Measurements from ENCODE around the gene SAMD4A. TPM values are rescaled to one million over a fixed set of nuclear protein-coding genes. Genes with fewer than 3 reads are reported as not detected.

SAMD4A gene
- total and polyA plus RNA-seq, 2 donors = 1.7 to 2.8 TPM

DNA sequence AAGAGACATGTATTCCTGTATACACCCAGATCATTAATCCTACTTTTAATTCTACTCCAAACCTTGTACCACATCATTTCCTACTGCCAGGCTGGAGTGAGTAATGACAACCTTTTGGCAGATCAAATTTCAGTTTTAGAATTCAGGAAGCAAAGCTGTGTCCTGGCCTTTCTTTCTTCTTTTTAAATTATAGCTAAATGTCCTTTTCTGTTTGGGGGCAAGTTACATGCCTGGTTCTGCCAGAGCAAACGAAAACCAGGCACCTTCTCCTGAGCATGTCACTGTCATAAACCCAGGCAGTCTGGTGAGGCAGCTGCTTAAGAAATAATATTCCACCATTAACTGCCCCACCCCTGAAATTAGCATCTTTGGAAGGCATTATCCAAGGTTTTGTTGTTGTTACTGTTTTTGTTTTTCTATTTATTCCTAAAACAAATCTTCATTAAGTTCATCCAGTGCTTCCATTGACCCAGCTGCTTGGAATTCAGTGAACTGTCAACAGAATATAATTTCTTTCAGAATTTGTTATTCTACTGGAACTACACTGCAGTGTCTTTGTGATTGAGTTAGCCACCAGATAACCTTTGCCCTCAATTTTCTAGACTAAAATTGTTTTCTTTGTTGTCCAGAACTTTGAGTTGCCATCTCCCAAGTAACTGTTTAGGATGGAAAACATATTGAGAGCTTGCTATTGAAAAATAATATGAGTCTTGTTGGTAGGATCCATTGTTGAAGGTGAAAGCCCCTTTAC, 33.2 kb downstream of the SAMD4A start:
- H3K4me3 ChIP-seq (ENCODE audit: low read length in 2 of 2) = no peak overlapping the region
- H3K9me3 ChIP-seq (ENCODE audit: control insufficient read depth in 2 of 2, insufficient read depth in 1 of 2, low read length in 1 of 2) = no peaks in the 10 kb centered on the region
- DNase-seq (ENCODE audit: low read depth in 6 of 9, low spot score in 9 of 9) = no peak
- H3K4me1 ChIP-seq (ENCODE audit: control insufficient read depth in 2 of 2, insufficient read depth in 2 of 2, low read length in 2 of 2) = no peaks in the 10 kb centered on the region
- no peaks in the 10 kb centered on the region for H3K36me3 ChIP-seq (ENCODE audit: control insufficient read depth in 2 of 2, insufficient read depth in 2 of 2, low read length in 1 of 2)
- H3K27ac ChIP-seq (ENCODE audit: low read depth in 1 of 2, low read length in 1 of 2) = no peak overlapping the region
- no peaks in the 10 kb centered on the region for H3K27me3 ChIP-seq (ENCODE audit: control insufficient read depth in 2 of 2, insufficient read depth in 1 of 2, low read length in 1 of 2)
- 27% methylated on average over 1 of the region's 1 CpG for WGBS

DNA sequence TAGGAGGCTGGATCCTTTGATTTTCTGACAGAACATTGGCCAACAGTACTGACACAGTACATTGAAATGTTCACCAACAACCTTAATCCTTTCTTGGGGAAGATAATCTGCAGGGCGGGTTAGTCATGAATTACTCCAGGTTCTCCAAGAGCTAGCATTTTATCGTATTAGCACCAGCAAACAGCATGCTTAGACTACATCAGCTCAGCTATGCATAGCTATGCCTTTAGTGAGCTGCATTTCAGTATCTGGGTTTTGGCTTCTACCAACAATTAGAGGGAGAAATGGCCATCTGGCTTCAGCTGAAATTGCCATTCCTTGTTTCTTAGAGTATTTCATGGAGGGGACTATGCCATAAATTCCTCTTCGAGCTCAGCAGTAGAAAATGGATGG, 33.8 kb downstream of the SAMD4A start:
- no peak for DNase-seq (ENCODE audit: low read depth in 6 of 9, low spot score in 9 of 9)
- no peak overlapping the region for H3K27ac ChIP-seq (ENCODE audit: low read depth in 1 of 2, low read length in 1 of 2)
- 97% methylated on average over 3 of the region's 3 CpGs for WGBS
- H3K27me3 ChIP-seq (ENCODE audit: control insufficient read depth in 2 of 2, insufficient read depth in 1 of 2, low read length in 1 of 2) = no peaks in the 10 kb centered on the region
- H3K36me3 ChIP-seq (ENCODE audit: control insufficient read depth in 2 of 2, insufficient read depth in 2 of 2, low read length in 1 of 2) = no peaks in the 10 kb centered on the region
- no peaks in the 10 kb centered on the region for H3K9me3 ChIP-seq (ENCODE audit: control insufficient read depth in 2 of 2, insufficient read depth in 1 of 2, low read length in 1 of 2)
- H3K4me3 ChIP-seq (ENCODE audit: low read length in 2 of 2) = no peak overlapping the region
- no peaks in the 10 kb centered on the region for H3K4me1 ChIP-seq (ENCODE audit: control insufficient read depth in 2 of 2, insufficient read depth in 2 of 2, low read length in 2 of 2)

DNA sequence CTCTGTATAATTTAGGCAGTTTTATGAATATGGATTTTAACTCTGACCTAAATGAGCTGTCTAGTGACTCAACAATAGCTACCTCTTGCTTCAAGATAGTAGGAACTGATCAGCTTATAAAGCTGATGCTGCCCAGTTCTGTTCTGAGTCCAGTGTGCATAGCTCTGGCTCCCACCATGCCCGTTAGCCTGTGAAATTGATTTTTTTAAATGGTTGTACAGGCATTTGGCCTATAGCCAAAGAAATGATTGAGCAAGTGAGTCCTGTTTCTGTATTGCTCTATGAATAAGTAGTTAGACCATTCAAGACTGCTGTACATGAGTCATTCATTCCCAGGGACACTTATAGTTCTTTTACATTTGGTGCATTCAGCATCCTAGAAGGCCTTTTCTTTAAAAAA, 36.4 kb downstream of the SAMD4A start:
- Histone ChIP-seq H3K27ac (ENCODE audit: low read depth in 1 of 2, low read length in 1 of 2) (no peak overlapping the region), H3K4me1 (ENCODE audit: control insufficient read depth in 2 of 2, insufficient read depth in 2 of 2, low read length in 2 of 2) (no peaks in the 10 kb centered on the region), H3K4me3 (ENCODE audit: low read length in 2 of 2) (no peak overlapping the region), H3K36me3 (ENCODE audit: control insufficient read depth in 2 of 2, insufficient read depth in 2 of 2, low read length in 1 of 2) (no peaks in the 10 kb centered on the region), H3K27me3 (ENCODE audit: control insufficient read depth in 2 of 2, insufficient read depth in 1 of 2, low read length in 1 of 2) (no peaks in the 10 kb centered on the region), H3K9me3 (ENCODE audit: control insufficient read depth in 2 of 2, insufficient read depth in 1 of 2, low read length in 1 of 2) (no peaks in the 10 kb centered on the region)
- 100% methylated on average over 1 of the region's 1 CpG for WGBS
- DNase-seq (ENCODE audit: low read depth in 6 of 9, low spot score in 9 of 9) = no peak

GRCh38 chr14:54606178-54606577, 39.2 kb downstream of the SAMD4A start:
- no peaks in the 10 kb centered on the region for H3K27me3 ChIP-seq (ENCODE audit: control insufficient read depth in 2 of 2, insufficient read depth in 1 of 2, low read length in 1 of 2)
- no peaks in the 10 kb centered on the region for H3K9me3 ChIP-seq (ENCODE audit: control insufficient read depth in 2 of 2, insufficient read depth in 1 of 2, low read length in 1 of 2)
- no peak for DNase-seq (ENCODE audit: low read depth in 6 of 9, low spot score in 9 of 9)
- no peaks in the 10 kb centered on the region for H3K4me1 ChIP-seq (ENCODE audit: control insufficient read depth in 2 of 2, insufficient read depth in 2 of 2, low read length in 2 of 2)
- 87% methylated on average over 10 of the region's 10 CpGs for WGBS
- H3K36me3 ChIP-seq (ENCODE audit: control insufficient read depth in 2 of 2, insufficient read depth in 2 of 2, low read length in 1 of 2) = no peaks in the 10 kb centered on the region
- no peak overlapping the region for H3K27ac ChIP-seq (ENCODE audit: low read depth in 1 of 2, low read length in 1 of 2)
- H3K4me3 ChIP-seq (ENCODE audit: low read length in 2 of 2) = no peak overlapping the region

DNA sequence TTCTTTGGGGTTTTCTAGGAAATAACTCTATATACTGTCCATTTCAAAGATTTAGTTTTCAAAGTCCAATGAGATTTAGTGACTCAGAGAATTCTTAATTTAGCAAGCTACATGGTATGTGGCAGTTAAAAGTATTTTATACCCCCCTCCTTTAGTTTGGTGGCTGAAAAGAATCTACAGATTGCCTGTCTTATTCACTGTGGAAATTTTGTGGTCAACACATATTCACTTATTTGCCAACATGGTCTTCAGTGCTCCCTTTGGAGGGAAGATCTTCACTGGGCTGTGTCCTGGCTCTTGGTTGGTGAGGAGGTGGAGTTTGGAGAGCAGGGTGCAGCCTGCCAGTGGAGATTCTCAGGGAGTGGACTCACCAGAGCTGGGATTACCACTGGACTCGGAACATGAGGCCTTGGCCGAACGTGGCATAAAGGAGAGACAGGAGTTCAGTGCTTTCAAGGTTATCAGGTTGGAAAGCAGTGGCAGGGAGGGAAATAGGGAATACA, 39.8 kb downstream of the SAMD4A start:
- no peaks in the 10 kb centered on the region for H3K36me3 ChIP-seq (ENCODE audit: control insufficient read depth in 2 of 2, insufficient read depth in 2 of 2, low read length in 1 of 2)
- 97% methylated on average over 3 of the region's 3 CpGs for WGBS
- no peaks in the 10 kb centered on the region for H3K4me1 ChIP-seq (ENCODE audit: control insufficient read depth in 2 of 2, insufficient read depth in 2 of 2, low read length in 2 of 2)
- H3K4me3 ChIP-seq (ENCODE audit: low read length in 2 of 2) = no peak overlapping the region
- no peaks in the 10 kb centered on the region for H3K9me3 ChIP-seq (ENCODE audit: control insufficient read depth in 2 of 2, insufficient read depth in 1 of 2, low read length in 1 of 2)
- no peaks in the 10 kb centered on the region for H3K27me3 ChIP-seq (ENCODE audit: control insufficient read depth in 2 of 2, insufficient read depth in 1 of 2, low read length in 1 of 2)
- DNase-seq (ENCODE audit: low read depth in 6 of 9, low spot score in 9 of 9) = no peak
- no peak overlapping the region for H3K27ac ChIP-seq (ENCODE audit: low read depth in 1 of 2, low read length in 1 of 2)

DNA sequence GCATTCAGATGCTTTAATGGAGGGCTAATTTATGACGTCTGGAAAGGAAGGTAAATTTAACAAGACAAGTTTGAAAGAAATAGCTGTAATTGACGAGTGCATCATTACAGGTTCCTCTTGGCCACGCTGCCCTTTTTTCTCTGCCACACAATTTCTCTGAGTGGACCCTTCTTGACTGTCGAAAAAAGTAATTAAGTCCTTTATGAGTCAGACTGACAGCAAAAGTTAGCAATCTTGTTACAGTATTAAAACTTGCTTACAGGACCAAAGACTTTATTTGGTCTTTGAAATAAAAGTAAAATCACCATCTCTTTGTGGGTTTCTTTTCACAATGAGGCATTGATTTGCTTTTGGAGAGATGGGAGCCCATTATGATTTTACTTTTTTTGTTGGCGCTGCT, 42.6 kb downstream of the SAMD4A start:
- WGBS = 79% methylated on average over 5 of the region's 5 CpGs
- no peak for DNase-seq (ENCODE audit: low read depth in 6 of 9, low spot score in 9 of 9)
- Histone ChIP-seq H3K36me3 (ENCODE audit: control insufficient read depth in 2 of 2, insufficient read depth in 2 of 2, low read length in 1 of 2) (no peaks in the 10 kb centered on the region), H3K4me3 (ENCODE audit: low read length in 2 of 2) (no peak overlapping the region), H3K4me1 (ENCODE audit: control insufficient read depth in 2 of 2, insufficient read depth in 2 of 2, low read length in 2 of 2) (no peaks in the 10 kb centered on the region), H3K9me3 (ENCODE audit: control insufficient read depth in 2 of 2, insufficient read depth in 1 of 2, low read length in 1 of 2) (no peaks in the 10 kb centered on the region), H3K27me3 (ENCODE audit: control insufficient read depth in 2 of 2, insufficient read depth in 1 of 2, low read length in 1 of 2) (no peaks in the 10 kb centered on the region), H3K27ac (ENCODE audit: low read depth in 1 of 2, low read length in 1 of 2) (no peak overlapping the region)

DNA sequence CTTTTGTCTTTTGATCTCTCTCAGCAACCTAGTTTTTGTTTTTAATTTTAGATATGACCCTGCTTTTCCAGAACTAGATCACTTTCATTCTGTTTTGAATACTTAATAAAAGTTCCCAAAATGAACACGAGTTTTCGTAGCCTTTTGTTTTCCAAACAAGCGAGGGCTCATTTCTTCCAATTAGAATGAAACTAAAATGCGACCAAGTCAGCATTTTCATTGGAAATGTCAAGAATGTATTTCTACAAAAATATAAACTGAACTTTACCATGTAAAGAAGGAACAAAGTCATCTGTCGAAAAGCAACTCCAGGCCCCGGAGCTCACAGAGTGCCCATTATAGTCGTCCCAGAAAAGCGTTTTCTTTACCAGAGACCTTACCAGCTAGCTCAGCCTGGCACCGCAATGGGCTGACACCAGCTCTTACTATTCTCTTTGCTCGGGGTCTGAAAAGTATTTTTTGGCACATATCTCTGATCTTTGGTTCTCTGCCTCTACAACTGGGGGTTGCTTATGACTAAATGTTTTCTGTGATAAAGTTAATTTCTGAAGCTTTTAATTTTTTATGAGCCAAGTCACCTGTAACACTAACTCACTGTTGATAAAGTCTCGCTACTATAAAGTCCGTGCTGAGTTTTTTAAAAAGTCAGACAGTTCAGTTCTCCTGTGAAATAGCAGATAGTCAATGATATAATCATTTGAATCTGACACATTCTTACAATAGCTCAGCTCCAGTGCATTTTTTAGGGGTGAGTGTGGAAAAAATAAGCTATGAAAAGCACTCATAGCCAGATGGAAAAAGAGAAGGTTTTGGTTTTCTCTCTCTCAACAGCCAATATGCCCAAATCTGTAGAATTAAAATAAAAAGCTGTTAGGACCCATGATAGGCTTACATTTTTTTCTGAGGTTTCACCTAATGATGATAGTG, 43.4 kb downstream of the SAMD4A start:
- Histone ChIP-seq H3K4me1 (ENCODE audit: control insufficient read depth in 2 of 2, insufficient read depth in 2 of 2, low read length in 2 of 2) (no peaks in the 10 kb centered on the region), H3K4me3 (ENCODE audit: low read length in 2 of 2) (no peak overlapping the region), H3K9me3 (ENCODE audit: control insufficient read depth in 2 of 2, insufficient read depth in 1 of 2, low read length in 1 of 2) (no peaks in the 10 kb centered on the region), H3K27ac (ENCODE audit: low read depth in 1 of 2, low read length in 1 of 2) (no peak overlapping the region), H3K36me3 (ENCODE audit: control insufficient read depth in 2 of 2, insufficient read depth in 2 of 2, low read length in 1 of 2) (no peaks in the 10 kb centered on the region), H3K27me3 (ENCODE audit: control insufficient read depth in 2 of 2, insufficient read depth in 1 of 2, low read length in 1 of 2) (no peaks in the 10 kb centered on the region)
- 98% methylated on average over 12 of the region's 12 CpGs for WGBS
- no peak for DNase-seq (ENCODE audit: low read depth in 6 of 9, low spot score in 9 of 9)

GRCh38 chr14:54614296-54614695, 47.4 kb downstream of the SAMD4A start:
- Histone ChIP-seq H3K27me3 (ENCODE audit: control insufficient read depth in 2 of 2, insufficient read depth in 1 of 2, low read length in 1 of 2) (no peaks in the 10 kb centered on the region), H3K36me3 (ENCODE audit: control insufficient read depth in 2 of 2, insufficient read depth in 2 of 2, low read length in 1 of 2) (no peaks in the 10 kb centered on the region), H3K27ac (ENCODE audit: low read depth in 1 of 2, low read length in 1 of 2) (no peak overlapping the region), H3K4me3 (ENCODE audit: low read length in 2 of 2) (no peak overlapping the region), H3K9me3 (ENCODE audit: control insufficient read depth in 2 of 2, insufficient read depth in 1 of 2, low read length in 1 of 2) (no peaks in the 10 kb centered on the region), H3K4me1 (ENCODE audit: control insufficient read depth in 2 of 2, insufficient read depth in 2 of 2, low read length in 2 of 2) (no peaks in the 10 kb centered on the region)
- 89% methylated on average over 3 of the region's 3 CpGs for WGBS
- DNase-seq (ENCODE audit: low read depth in 6 of 9, low spot score in 9 of 9) = no peak

DNA sequence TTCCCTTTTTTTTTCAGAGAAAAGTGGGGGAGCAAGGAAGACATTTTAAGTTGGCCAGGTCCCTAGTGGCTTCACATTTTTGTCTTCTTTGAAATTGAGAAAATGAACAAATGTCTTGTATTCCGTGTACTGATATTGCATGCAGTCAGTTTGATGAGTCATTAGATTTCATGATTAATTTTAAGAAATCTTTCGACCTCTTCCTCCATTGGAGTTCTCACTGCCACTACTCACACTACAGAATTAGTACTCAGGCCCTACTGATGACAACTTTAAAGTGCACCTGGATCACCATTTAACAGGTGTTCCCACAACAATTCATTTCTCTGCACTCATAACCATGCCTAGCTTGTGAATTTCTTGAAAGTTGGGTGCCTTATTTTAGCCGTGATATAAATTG, 50.5 kb downstream of the SAMD4A start:
- H3K4me3 ChIP-seq (ENCODE audit: low read length in 2 of 2) = no peak overlapping the region

More for the DNA sequence above, 50.5 kb downstream of the SAMD4A start:
- Histone ChIP-seq H3K36me3 (ENCODE audit: control insufficient read depth in 2 of 2, insufficient read depth in 2 of 2, low read length in 1 of 2) (no peaks in the 10 kb centered on the region), H3K27ac (ENCODE audit: low read depth in 1 of 2, low read length in 1 of 2) (no peak overlapping the region), H3K9me3 (ENCODE audit: control insufficient read depth in 2 of 2, insufficient read depth in 1 of 2, low read length in 1 of 2) (no peaks in the 10 kb centered on the region), H3K4me1 (ENCODE audit: control insufficient read depth in 2 of 2, insufficient read depth in 2 of 2, low read length in 2 of 2) (no peaks in the 10 kb centered on the region), H3K27me3 (ENCODE audit: control insufficient read depth in 2 of 2, insufficient read depth in 1 of 2, low read length in 1 of 2) (no peaks in the 10 kb centered on the region)
- 96% methylated on average over 3 of the region's 3 CpGs for WGBS
- no peak for DNase-seq (ENCODE audit: low read depth in 6 of 9, low spot score in 9 of 9)

Measured in thymus (tissue), 11 donors.